ENCODE data around the gene DLEC1. TPM values are rescaled to one million over a fixed set of nuclear protein-coding genes. Genes with fewer than 3 reads are reported as not detected.

The DLEC1 gene
- polyA plus RNA-seq, 1 experiment: 0.04 TPM

DNA sequence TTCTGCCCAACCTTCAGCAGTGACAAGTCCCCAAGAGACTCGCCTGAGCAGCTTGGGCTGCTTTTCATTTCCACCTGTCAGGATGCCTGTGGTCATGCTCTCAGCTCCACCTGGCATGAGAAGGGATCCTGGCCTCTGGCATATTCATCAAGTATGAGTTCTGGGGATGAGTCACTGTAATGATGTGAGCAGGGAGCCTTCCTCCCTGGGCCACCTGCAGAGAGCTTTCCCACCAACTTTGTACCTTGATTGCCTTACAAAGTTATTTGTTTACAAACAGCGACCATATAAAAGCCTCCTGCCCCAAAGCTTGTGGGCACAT, 102.9 kb downstream of the DLEC1 start:
- POLR2A ChIA-PET: interaction anchor here (1.7 kb wide), 1 partner anchor 23 kb away, joined by 7 read pairs; the partner anchor contains the start of gene OXSR1
- no peaks in the 10 kb centered on the region for H3K27me3 ChIP-seq (ENCODE audit: control insufficient read depth, insufficient read depth, low read length)
- TF ChIP-seq, protein P1, sequence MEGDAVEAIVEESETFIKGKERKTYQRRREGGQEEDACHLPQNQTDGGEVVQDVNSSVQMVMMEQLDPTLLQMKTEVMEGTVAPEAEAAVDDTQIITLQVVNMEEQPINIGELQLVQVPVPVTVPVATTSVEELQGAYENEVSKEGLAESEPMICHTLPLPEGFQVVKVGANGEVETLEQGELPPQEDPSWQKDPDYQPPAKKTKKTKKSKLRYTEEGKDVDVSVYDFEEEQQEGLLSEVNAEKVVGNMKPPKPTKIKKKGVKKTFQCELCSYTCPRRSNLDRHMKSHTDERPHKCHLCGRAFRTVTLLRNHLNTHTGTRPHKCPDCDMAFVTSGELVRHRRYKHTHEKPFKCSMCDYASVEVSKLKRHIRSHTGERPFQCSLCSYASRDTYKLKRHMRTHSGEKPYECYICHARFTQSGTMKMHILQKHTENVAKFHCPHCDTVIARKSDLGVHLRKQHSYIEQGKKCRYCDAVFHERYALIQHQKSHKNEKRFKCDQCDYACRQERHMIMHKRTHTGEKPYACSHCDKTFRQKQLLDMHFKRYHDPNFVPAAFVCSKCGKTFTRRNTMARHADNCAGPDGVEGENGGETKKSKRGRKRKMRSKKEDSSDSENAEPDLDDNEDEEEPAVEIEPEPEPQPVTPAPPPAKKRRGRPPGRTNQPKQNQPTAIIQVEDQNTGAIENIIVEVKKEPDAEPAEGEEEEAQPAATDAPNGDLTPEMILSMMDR (IDR thresholded peaks at IDR 0.05; ENCODE audit: low read depth, low read length): no peak
- H3K4me3 ChIP-seq (ENCODE audit: low read depth, low read length): no peak overlapping the region
- no peaks in the 10 kb centered on the region; the same call in none of the 2 replicates for H3K9me3 ChIP-seq (ENCODE audit: control insufficient read depth, insufficient read depth, low read length)
- no peak overlapping the region for H3K27ac ChIP-seq (ENCODE audit: low read depth, low read length)
- no peak for DNase-seq (ENCODE audit: low read depth, low spot score)
- CTCF ChIA-PET: no interaction called here

DNA sequence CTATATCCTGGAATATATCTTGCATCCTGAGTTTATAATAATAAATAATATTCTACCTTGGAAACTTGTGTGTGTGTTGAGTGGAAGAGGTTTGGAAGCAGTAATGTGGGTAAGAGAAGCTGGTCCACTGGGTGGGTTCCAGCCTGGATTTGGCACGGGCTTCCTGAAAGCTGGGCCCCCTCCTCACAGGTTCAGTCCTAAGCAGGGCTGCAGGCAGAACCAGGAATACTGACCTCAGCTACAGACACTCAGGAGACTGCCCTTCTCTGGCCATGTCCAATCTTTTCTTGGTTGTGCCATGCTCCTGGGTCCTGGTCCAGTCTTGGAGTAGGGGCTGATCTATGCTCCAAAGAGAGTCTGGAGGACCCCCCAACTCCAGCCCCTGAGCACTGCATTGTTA, 104.0 kb downstream of the DLEC1 start:
- Histone ChIP-seq H3K27ac (ENCODE audit: low read depth, low read length) (no peak overlapping the region), H3K4me3 (ENCODE audit: low read depth, low read length) (no peak overlapping the region), H3K9me3 (ENCODE audit: control insufficient read depth, insufficient read depth, low read length) (no peaks in the 10 kb centered on the region; the same call in none of the 2 replicates), H3K27me3 (ENCODE audit: control insufficient read depth, insufficient read depth, low read length) (no peaks in the 10 kb centered on the region)
- CTCF ChIA-PET: interaction anchor here (0.6 kb wide), 1 partner anchor 202 kb away, joined by 3 read pairs; no protein-coding TSS in a partner anchor
- POLR2A ChIA-PET: no interaction called here
- no peak for DNase-seq (ENCODE audit: low read depth, low spot score)
- TF ChIP-seq, protein P1 (IDR thresholded peaks at IDR 0.05; ENCODE audit: low read depth, low read length): no peak

DNA sequence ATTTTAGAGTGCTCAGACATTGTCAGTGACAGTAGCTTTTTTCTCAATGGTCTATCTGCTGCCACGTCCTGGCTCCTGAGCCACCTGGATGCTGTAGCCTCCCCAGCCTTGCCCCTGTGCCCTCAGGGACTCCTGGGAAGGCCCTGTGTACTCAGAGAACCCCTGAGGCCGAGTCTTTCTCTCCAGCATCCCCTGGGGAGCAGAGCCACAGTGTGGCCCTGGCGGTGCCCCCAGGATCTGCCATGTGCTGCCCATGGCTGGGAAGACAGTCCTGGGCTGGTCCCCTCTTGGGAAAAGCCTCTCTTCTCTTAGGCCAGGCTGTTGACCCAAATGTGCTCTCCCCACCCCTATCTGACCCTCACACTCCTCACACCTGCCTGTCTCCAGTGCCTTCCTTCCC, 104.5 kb downstream of the DLEC1 start:
- Histone ChIP-seq H3K9me3 (ENCODE audit: control insufficient read depth, insufficient read depth, low read length) (no peaks in the 10 kb centered on the region; the same call in none of the 2 replicates), H3K27me3 (ENCODE audit: control insufficient read depth, insufficient read depth, low read length) (no peaks in the 10 kb centered on the region), H3K27ac (ENCODE audit: low read depth, low read length) (no peak overlapping the region), H3K4me3 (ENCODE audit: low read depth, low read length) (no peak overlapping the region)
- TF ChIP-seq, protein P1 (IDR thresholded peaks at IDR 0.05; ENCODE audit: low read depth, low read length): no peak
- DNase-seq (ENCODE audit: low read depth, low spot score): no peak
- ChIA-PET CTCF (no interaction called here), POLR2A (no interaction called here)

DNA sequence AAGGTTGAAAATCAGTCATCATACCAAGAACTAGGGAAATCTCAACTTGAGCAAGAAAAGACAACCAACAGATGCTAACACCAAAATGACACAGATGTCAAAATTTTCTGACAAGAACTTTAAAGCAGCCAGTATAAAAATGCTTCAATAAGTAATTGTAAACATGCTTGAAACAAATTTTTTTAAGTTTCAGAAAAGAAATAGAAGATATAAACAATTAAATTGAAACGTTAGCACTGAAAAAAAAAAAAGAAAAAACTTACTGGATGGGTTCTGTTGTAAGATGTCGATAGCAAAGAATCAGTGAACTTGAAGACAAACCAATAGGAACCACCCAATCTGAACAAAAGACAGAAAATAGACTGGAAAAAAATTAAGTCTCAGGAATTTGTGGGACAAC, 107.5 kb downstream of the DLEC1 start:
- Histone ChIP-seq H3K27ac (ENCODE audit: low read depth, low read length) (no peak overlapping the region), H3K27me3 (ENCODE audit: control insufficient read depth, insufficient read depth, low read length) (no peaks in the 10 kb centered on the region), H3K4me3 (ENCODE audit: low read depth, low read length) (no peak overlapping the region), H3K9me3 (ENCODE audit: control insufficient read depth, insufficient read depth, low read length) (no peaks in the 10 kb centered on the region; the same call in 1 of the 2 replicates)
- POLR2A ChIA-PET: no interaction called here
- TF ChIP-seq, protein P1 (IDR thresholded peaks at IDR 0.05; ENCODE audit: low read depth, low read length): no peak
- CTCF ChIA-PET: no interaction called here
- DNase-seq (ENCODE audit: low read depth, low spot score): no peak

DNA sequence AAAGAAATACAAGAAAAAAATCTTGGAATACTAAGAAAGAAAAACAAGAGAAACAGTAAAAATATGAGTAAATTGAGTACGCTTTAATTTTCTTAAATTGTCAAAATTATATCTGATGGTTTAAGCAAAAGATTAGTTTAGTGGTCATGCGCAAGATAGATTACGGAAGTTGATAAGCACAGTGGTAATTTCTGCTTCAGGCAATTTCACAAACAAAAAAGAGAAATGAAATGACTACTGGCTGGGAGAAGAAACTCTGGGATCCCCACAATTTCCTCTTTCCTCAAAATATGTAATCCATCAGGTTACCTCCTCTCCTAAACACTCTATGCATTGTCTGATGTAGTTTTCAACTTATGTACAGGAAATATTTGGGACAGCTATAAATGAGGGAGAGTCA, 108.4 kb downstream of the DLEC1 start:
- Histone ChIP-seq H3K4me3 (ENCODE audit: low read depth, low read length) (no peak overlapping the region), H3K27me3 (ENCODE audit: control insufficient read depth, insufficient read depth, low read length) (no peaks in the 10 kb centered on the region), H3K27ac (ENCODE audit: low read depth, low read length) (no peak overlapping the region), H3K9me3 (ENCODE audit: control insufficient read depth, insufficient read depth, low read length) (no peaks in the 10 kb centered on the region; the same call in 1 of the 2 replicates)
- POLR2A ChIA-PET: no interaction called here
- TF ChIP-seq, protein P1 (IDR thresholded peaks at IDR 0.05; ENCODE audit: low read depth, low read length): no peak
- no peak for DNase-seq (ENCODE audit: low read depth, low spot score)
- CTCF ChIA-PET: no interaction called here
